Measurements from ENCODE around the gene CBARP. TPM values are rescaled to one million over a fixed set of nuclear protein-coding genes. Genes with fewer than 3 reads are reported as not detected.
A peak's percentile ranks its signal among the peaks of the same experiment; 100 is the strongest.

CBARP gene
- total RNA-seq, 1 experiment from 2014 or later = 23.4 TPM

- DNase-seq (ENCODE audit: low spot score) (no peak), ATAC-seq (no peak)
- TF ChIP-seq FOXP1 (CRISPR knock-in tag; IDR thresholded peaks at IDR 0.05; ENCODE audit: borderline replicate concordance) (peak; percentile 68; the same call in 1 of the 2 replicates), ELF4 (CRISPR knock-in tag; IDR thresholded peaks at IDR 0.05; ENCODE audit: low read depth) (no peak)
- Mint-ChIP-seq H3K9me3 (no peaks in the 10 kb centered on the region), H3K27ac (peak overlapping the region; percentile 87), H3K27me3 (ENCODE audit: low read depth) (peaks cover 4% of the 10 kb centered on the region; the same call in 1 of the 2 replicates), H3K4me3 (peak overlapping the region; percentile 76), H3K36me3 (no peaks in the 10 kb centered on the region), H3K4me1 (peaks cover 17% of the 10 kb centered on the region)
- POLR2A ChIA-PET = interaction anchor here (0.6 to 1.7 kb wide), 4 partner anchors 28 to 125 kb away, joined by 3 to 6 read pairs (median 4); partner anchors contain the start of gene CIRBP
- CTCF ChIA-PET = interaction anchor here (0.6 to 9.7 kb wide), 8 partner anchors 16 to 174 kb away, joined by 3 to 648 read pairs (median 5); partner anchors contain the start of gene CIRBP
These were observed 831 bp upstream of the CBARP start for GRCh38 chr19:1238369-1239303.

GRCh38 chr19:1237027-1237659, 662 bp downstream of the CBARP start:
- DNase-seq (ENCODE audit: low spot score) (peak; percentile 36), ATAC-seq (no peak)
- H3K9me3 Mint-ChIP-seq = no peaks in the 10 kb centered on the region
- H3K4me3 Mint-ChIP-seq = peak overlapping the region; percentile 54
- peaks cover 15% of the 10 kb centered on the region for H3K4me1 Mint-ChIP-seq
- ChIA-PET CTCF (interaction anchor here (1.0 to 1.6 kb wide), 4 partner anchors 15 to 124 kb away, joined by 3 to 6 read pairs (median 4); no protein-coding TSS in a partner anchor), POLR2A (no interaction called here)
- no peaks in the 10 kb centered on the region for H3K36me3 Mint-ChIP-seq
- H3K27me3 Mint-ChIP-seq (ENCODE audit: low read depth) = peaks cover 4% of the 10 kb centered on the region; the same call in 1 of the 2 replicates
- no peak overlapping the region for H3K27ac Mint-ChIP-seq
- TF ChIP-seq ZNF423 (CRISPR knock-in tag; IDR thresholded peaks at IDR 0.05) = no peak
- no peak for TF ChIP-seq AFF4 (CRISPR knock-in tag; IDR thresholded peaks at IDR 0.05; ENCODE audit: borderline replicate concordance)
- peak; percentile 28; the same call in 1 of the 2 replicates for TF ChIP-seq TCF7 (CRISPR knock-in tag; IDR thresholded peaks at IDR 0.05; ENCODE audit: low read depth)
- TF ChIP-seq ZNF512 (CRISPR knock-in tag; IDR thresholded peaks at IDR 0.05; ENCODE audit: borderline replicate concordance) = no peak
- no peak for TF ChIP-seq CBFB (CRISPR knock-in tag; IDR thresholded peaks at IDR 0.05; ENCODE audit: low read depth)
- TF ChIP-seq TEAD4 (CRISPR knock-in tag; IDR thresholded peaks at IDR 0.05) = no peak
- TF ChIP-seq ATF1 (CRISPR knock-in tag; IDR thresholded peaks at IDR 0.05) = no peak
- no peak for TF ChIP-seq ZNF232 (CRISPR knock-in tag; IDR thresholded peaks at IDR 0.05)
- no peak for TF ChIP-seq ATF6 (CRISPR knock-in tag; IDR thresholded peaks at IDR 0.05)
- TF ChIP-seq ZNF532 (CRISPR knock-in tag; IDR thresholded peaks at IDR 0.05; ENCODE audit: borderline replicate concordance) = no peak
- no peak for TF ChIP-seq STAT6 (CRISPR knock-in tag; conservative IDR thresholded peaks at IDR 0.05; ENCODE audit: low read depth)
- TF ChIP-seq ETV6 (CRISPR knock-in tag; IDR thresholded peaks at IDR 0.05) = no peak
